Spleen (tissue), 7 donors: Measurements from ENCODE around the gene RFTN1.

Experiments
- CTCF ChIP-seq, 11 experiments: fragments of 200-600 bp in 7 of 11; fragments of 450-650 bp in 4 of 11; sonication (generic) in 4 of 11; IDR thresholded peaks in 8 of 11; conservative IDR thresholded peaks in 3 of 11; 1 replicate in 7 of 11; 2 replicates in 4 of 11; pipeline versions ENCODE4 v1.4.0 to v1.8.0; 2016 to 2021; ENCODE audit warnings: antibody characterized with exemption in 11 of 11, inconsistent platforms in 4 of 11, mild to moderate bottlenecking in 1 of 11
- POLR2A ChIP-seq, 3 donors: fragments of 450-650 bp; IDR thresholded peaks; one replicate each; pipeline ENCODE4 v1.5.1; 2017; ENCODE audit warnings: antibody characterized with exemption in 3 of 3, mild to moderate bottlenecking in 1 of 3
- donor health status: DM: no; HTN: no; CAD: no; lungs with moderate emphysema.
- donor health status: DM: no; HTN: no; CAD: no.
- donor health status: DM: no; HTN: no; CAD: no.

- TF ChIP-seq CTCF (IDR thresholded peaks at IDR 0.05 in 8 of 11, conservative IDR thresholded peaks at IDR 0.05 in 3 of 11) (no peak), POLR2A (IDR thresholded peaks at IDR 0.05) (no peak)
These were observed 218.7 kb downstream of the RFTN1 start for GRCh38 chr3:16294844-16295243.
